GM18861 (cell line): ENCODE results near the gene CDH2.

Experiments
- ATAC-seq: cut with Tn5 transposase; IDR thresholded peaks from one replicate; pipeline ENCODE4 v1.9.1; 2021; ENCODE audit not compliant: unreplicated experiment

CDH2 gene

GRCh38 chr18:28171837-28172236, 5.1 kb downstream of the CDH2 start:
- no peak for ATAC-seq

- ATAC-seq = no peak
These were observed 8.2 kb downstream of the CDH2 start for GRCh38 chr18:28168725-28169124.

GRCh38 chr18:28167835-28168349, 9.0 kb downstream of the CDH2 start:
- no peak for ATAC-seq

GRCh38 chr18:28164771-28165483, 12.0 kb downstream of the CDH2 start:
- ATAC-seq = no peak

DNA sequence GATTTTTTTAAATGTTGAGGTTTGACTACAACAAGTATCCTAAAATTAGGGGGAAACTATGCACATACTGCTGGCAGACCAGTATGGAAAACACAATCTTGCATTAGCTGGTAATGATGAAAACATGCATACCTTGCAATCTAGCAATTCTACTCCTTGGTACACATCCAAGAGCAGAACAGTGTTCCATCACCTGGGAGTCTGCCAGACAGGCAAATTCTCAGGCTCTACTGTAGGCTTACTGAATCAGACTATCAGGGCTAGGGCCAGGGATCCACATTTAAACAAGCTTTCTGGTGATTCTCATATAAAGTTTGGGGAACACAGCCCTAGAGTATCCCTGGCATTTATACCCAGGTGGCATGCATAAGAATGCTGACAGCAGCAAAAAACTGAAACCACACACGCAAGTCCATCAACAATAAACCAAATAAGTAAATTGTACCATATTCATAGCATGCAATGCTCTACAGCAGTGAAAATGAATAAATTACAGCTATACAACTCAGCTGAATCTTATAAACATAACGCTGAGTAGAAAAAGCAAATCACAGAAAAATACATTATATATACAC, 13.6 kb downstream of the CDH2 start:
- no peak for ATAC-seq

DNA sequence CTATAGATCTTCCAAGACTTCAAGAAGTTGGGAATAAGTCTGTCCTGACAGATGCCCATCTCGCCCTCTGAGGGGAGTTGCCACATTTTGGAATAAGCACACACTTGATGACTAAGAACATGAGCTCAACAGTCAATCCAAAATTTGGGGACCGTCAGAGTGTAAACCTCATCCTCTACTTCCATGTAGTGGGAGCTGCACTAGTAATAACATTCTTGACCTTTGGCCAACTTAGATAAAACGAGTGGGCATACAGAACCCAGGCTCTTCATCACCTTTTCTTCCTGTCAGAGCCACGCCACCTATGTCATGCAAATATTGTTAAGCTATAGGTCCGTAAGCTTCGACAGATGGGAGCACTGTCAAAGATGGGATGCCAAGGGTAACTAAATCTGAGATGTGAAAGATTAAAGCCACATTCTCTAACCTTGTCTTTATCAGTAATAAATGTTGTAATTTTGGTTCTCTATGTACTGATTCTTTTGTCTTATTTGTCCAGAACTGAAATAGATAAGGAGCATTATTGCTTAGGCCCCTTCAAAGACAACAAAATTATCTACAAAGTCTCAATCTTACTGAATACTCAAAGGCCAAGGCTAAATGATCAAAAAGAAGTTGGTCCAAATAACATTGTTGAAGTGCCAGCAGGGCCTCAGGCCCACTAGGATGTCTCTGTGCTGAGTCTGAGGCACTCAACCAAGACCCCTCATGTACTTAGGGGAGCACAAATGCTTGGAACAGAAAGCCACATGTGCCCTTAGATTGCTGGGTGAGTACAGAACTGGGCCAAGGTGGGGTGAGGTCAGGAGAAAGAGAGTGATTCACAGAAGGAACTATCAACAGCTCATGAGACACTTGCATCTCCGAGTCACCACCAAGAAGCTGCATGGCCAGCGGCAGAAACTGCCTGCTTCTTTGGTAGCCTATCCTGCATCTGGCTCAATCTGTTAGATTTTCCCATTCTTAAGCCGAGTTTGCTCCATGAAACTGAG, 15.0 kb downstream of the CDH2 start:
- no peak for ATAC-seq

DNA sequence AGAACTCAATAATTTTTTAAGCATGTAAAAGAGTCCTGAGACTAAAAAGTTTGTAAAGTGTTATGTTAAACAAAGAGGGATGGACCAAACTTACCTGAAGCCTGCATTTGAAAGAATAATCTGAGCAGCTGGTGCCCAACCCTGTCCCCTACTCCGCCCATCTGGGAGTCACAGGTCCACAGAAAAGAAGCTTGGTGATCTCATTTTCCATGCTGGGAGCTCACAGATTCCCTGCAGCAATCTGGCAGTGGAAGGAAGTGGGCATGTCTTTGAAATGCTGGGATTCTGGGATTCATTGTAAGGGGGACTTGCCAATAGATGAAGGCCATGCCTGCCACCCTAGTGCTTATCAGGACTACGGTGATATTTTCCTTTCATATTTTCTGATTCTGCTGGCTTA, 17.9 kb downstream of the CDH2 start:
- no peak for ATAC-seq

GRCh38 chr18:28158083-28158581, 18.8 kb downstream of the CDH2 start:
- no peak for ATAC-seq

- ATAC-seq = no peak
These were observed 23.4 kb downstream of the CDH2 start for GRCh38 chr18:28153485-28154065.

DNA sequence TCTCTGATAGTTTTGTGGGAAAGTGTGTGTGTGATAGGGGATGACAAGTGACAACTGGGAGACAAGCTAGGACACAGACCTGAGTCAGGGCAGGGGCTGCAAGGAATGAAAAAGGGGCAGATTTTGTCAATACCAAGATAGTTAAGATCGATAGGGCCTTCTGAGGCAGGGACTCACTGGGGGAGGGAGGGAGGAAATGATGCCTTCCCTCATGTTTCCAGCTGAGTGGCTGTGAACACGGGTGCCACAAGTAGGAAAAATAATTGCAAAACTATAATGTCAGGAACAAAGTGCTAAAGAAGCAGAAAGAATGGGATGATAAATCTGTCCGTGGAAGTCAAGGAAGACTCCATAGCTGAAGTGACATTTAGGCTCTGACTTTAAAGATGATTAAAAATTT, 24.2 kb downstream of the CDH2 start:
- ATAC-seq = no peak

GRCh38 chr18:28152354-28152753, 24.6 kb downstream of the CDH2 start:
- ATAC-seq = no peak

GRCh38 chr18:28151434-28151833, 25.5 kb downstream of the CDH2 start:
- ATAC-seq = no peak

GRCh38 chr18:28150925-28151324, 26.0 kb downstream of the CDH2 start:
- ATAC-seq = no peak

DNA sequence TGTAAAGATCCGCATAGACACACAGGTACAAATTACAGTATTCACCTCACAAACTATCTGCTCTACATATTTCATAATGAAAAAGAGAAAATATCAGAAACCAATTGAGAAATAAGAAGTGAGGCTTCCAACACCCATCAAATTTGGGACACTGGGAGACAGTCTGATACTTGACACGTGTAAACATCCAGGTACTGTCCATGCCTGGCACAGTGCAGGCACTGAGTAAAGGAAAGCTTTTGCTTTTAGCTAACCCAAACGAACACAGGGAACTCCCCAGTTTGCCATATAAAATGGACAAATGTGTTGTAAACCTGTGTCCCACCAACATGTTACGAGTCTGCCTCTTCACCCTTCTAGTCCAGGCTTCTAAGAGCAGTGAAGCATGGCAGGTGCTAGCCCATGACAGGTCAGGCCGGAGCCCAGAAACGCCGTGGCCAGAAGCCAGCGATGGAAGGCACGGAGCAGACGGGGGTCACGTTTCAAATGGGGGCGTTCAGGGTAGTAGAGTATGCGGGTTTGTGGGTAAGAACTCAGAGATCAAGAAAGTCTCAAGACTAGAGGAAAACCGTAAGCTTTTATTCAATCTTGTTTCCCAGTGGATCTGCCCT, 27.0 kb downstream of the CDH2 start:
- ATAC-seq = no peak

- no peak for ATAC-seq
These were observed 29.2 kb downstream of the CDH2 start for GRCh38 chr18:28147674-28148171.

DNA sequence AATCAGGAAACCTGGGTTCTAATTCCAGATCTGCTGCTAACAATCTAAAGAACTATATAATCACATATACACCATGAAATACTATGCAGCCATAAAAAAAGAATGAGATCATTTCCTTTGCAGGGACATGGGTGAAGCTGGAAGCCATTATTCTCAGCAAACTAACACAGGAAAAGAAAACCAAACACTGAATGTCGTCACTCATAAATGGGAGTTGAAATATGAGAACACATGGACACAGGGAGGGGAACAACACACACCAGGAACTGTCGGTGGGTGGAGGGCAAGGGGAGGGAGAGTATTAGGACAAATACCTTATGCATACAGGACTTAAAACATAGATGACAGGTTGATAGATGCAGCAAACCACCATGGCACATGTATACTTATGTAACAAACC, 33.2 kb downstream of the CDH2 start:
- no peak for ATAC-seq

GRCh38 chr18:28138816-28139215, 38.1 kb downstream of the CDH2 start:
- no peak for ATAC-seq

GRCh38 chr18:28136071-28136470, 40.9 kb downstream of the CDH2 start:
- no peak for ATAC-seq

GRCh38 chr18:28134774-28135173, 42.2 kb downstream of the CDH2 start:
- ATAC-seq = no peak

DNA sequence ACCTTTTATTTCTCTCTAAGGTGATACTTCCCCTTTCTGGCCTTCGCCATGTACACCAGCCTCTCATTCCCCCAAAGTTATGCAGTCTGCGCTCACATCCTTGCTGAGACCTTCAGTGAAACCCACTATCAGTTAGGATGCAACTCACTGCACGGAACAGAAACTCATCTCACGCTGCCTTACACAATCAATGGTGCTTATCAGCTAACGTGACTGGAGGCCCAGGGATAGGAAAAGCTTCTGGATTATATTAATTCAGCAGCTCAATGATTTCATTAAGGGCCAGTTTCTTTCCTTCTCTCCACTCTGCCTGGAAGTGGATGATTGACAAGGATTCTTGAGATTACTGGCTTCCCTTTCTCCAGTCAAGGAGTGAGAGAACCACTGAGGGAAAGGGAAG, 44.8 kb downstream of the CDH2 start:
- ATAC-seq = no peak

DNA sequence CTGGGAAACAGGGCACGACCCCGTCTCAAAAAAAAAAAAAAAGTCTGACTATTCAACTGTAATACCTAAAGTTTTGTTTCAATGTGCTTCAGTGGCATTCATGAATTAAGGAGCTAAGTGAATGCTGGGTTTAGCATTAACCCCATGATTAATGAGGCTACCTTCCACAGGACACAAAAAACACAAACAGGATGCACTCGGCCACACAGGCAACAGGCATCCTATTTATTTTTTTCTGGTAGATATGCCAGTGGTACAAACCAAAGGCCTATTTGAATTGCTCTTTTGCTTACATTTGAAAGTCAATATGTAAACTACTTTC, 48.3 kb downstream of the CDH2 start:
- no peak for ATAC-seq
